KMS-11 (cell line): ENCODE measurements around the gene NCKAP1.

ENCODE experiments used
- H2AFZ ChIP-seq: fragments of 200-600 bp; sonication (generic); 2 replicates; pipeline ENCODE4 v1.6.1; 2016; ENCODE audit warnings: antibody characterized with exemption, mixed run types, low read depth
- H3K27ac ChIP-seq: fragments of 200-600 bp; sonication (generic); 2 replicates; pipeline ENCODE4 v1.6.1; 2016; ENCODE audit warnings: mild to moderate bottlenecking, mixed run types
- H3K27me3 ChIP-seq: fragments of 200-600 bp; sonication (generic); 2 replicates; pipeline ENCODE4 v1.6.1; 2017; ENCODE audit warnings: mild to moderate bottlenecking, low read depth, mixed run types, moderate library complexity; ENCODE audit not compliant: insufficient read depth
- H3K36me3 ChIP-seq: fragments of 200-600 bp; sonication (generic); 2 replicates; pipeline ENCODE4 v1.6.1; 2017; ENCODE audit warnings: mild to moderate bottlenecking, mixed run types; ENCODE audit not compliant: insufficient read depth
- H3K4me1 ChIP-seq: fragments of 200-600 bp; sonication (generic); 2 replicates; pipeline ENCODE4 v1.6.1; 2016; ENCODE audit warnings: mild to moderate bottlenecking, low read depth, mixed run types; ENCODE audit not compliant: poor library complexity, severe bottlenecking
- H3K4me2 ChIP-seq: fragments of 200-600 bp; sonication (generic); 2 replicates; pipeline ENCODE4 v1.7.0; 2016; ENCODE audit warnings: mild to moderate bottlenecking, mixed run types
- H3K4me3 ChIP-seq: fragments of 200-600 bp; sonication (generic); IDR thresholded peaks from 2 replicates; pipeline ENCODE4 v1.6.1; 2017; ENCODE audit warnings: low read depth, low read length, mixed read lengths; ENCODE audit not compliant: insufficient read depth
- H3K79me2 ChIP-seq: fragments of 200-600 bp; sonication (generic); 2 replicates; pipeline ENCODE4 v1.6.1; 2016; ENCODE audit warnings: low read depth, mixed run types; ENCODE audit not compliant: insufficient read depth
- H3K9ac ChIP-seq: fragments of 200-600 bp; sonication (generic); 2 replicates; pipeline ENCODE4 v1.6.1; 2016; ENCODE audit warnings: mild to moderate bottlenecking, mixed run types
- H4K20me1 ChIP-seq: fragments of 200-600 bp; sonication (generic); 2 replicates; pipeline ENCODE4 v1.6.1; 2016; ENCODE audit warnings: mild to moderate bottlenecking, mixed run types; ENCODE audit not compliant: insufficient read depth
- TF ChIP-seq, protein P1 (sequence below): fragments of 200-600 bp; sonication (generic); conservative IDR thresholded peaks from 2 replicates; pipeline ENCODE4 v1.6.1; 2017; ENCODE audit warnings: low read depth, mild to moderate bottlenecking, antibody characterized with exemption, low read length, moderate library complexity, mixed read lengths

NCKAP1 gene

DNA sequence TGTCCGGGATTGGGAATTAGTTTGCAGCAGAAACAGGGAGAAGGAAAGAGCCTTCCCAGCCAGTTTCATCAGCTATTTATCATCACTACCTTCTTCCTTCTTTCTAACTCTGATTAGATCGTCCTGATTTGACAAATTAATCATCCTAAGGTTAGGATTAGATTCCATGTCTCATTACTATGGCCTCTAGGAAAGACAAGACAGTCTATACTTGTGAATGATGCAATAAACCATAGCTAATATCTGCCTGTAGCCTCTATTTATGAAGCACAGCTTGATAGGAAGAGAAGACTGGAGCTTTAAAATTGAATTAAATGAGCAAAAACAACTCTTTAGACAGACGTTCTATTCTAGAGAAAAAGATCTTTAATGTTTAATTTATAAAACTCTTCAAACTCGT lies 146.6 kb downstream of the NCKAP1 start:
- TF ChIP-seq, protein P1, sequence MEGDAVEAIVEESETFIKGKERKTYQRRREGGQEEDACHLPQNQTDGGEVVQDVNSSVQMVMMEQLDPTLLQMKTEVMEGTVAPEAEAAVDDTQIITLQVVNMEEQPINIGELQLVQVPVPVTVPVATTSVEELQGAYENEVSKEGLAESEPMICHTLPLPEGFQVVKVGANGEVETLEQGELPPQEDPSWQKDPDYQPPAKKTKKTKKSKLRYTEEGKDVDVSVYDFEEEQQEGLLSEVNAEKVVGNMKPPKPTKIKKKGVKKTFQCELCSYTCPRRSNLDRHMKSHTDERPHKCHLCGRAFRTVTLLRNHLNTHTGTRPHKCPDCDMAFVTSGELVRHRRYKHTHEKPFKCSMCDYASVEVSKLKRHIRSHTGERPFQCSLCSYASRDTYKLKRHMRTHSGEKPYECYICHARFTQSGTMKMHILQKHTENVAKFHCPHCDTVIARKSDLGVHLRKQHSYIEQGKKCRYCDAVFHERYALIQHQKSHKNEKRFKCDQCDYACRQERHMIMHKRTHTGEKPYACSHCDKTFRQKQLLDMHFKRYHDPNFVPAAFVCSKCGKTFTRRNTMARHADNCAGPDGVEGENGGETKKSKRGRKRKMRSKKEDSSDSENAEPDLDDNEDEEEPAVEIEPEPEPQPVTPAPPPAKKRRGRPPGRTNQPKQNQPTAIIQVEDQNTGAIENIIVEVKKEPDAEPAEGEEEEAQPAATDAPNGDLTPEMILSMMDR, result no peak
- Histone ChIP-seq H3K9ac (no peak overlapping the region), H2AFZ (no peak overlapping the region), H3K27ac (no peak overlapping the region), H3K27me3 (no peaks in the 10 kb centered on the region), H4K20me1 (no peaks in the 10 kb centered on the region), H3K4me2 (no peak overlapping the region), H3K4me1 (no peaks in the 10 kb centered on the region), H3K79me2 (no peaks in the 10 kb centered on the region), H3K36me3 (no peaks in the 10 kb centered on the region), H3K4me3 (no peak overlapping the region)

GRCh38 chr2:182890773-182891378 lies 147.4 kb downstream of the NCKAP1 start:
- no peak overlapping the region for H3K27ac ChIP-seq
- no peak overlapping the region for H2AFZ ChIP-seq
- H3K4me1 ChIP-seq, result no peaks in the 10 kb centered on the region
- no peaks in the 10 kb centered on the region for H3K36me3 ChIP-seq
- no peak overlapping the region for H3K4me3 ChIP-seq
- H4K20me1 ChIP-seq, result no peaks in the 10 kb centered on the region
- no peak overlapping the region for H3K4me2 ChIP-seq
- TF ChIP-seq, protein P1, result no peak
- H3K27me3 ChIP-seq, result no peaks in the 10 kb centered on the region
- H3K79me2 ChIP-seq, result no peaks in the 10 kb centered on the region
- H3K9ac ChIP-seq, result no peak overlapping the region

DNA sequence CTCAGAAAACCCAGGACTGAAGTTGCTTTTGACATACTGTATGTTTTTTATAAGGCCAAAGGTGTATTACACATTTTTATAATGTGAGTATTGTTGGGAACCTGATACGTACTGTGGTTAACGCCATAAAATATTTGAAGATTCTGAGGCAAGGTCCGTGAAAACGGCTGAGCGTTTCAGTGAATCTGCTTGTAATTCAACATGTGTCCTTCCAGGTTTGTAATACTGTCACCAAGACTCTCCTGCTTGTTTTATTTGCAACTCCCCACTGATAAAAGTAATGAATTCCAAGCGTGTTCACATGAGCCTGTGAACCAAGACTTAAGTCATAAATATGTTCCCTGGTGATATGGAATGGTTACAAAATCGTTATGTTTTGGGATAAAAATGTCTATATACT lies 148.0 kb downstream of the NCKAP1 start:
- TF ChIP-seq, protein P1, result no peak
- Histone ChIP-seq H3K79me2 (no peaks in the 10 kb centered on the region), H4K20me1 (no peaks in the 10 kb centered on the region), H3K27me3 (no peaks in the 10 kb centered on the region), H2AFZ (no peak overlapping the region), H3K9ac (no peak overlapping the region), H3K4me2 (no peak overlapping the region), H3K4me1 (no peaks in the 10 kb centered on the region), H3K36me3 (no peaks in the 10 kb centered on the region), H3K4me3 (no peak overlapping the region), H3K27ac (no peak overlapping the region)

- H3K9ac ChIP-seq, result no peak overlapping the region
These were observed 150.4 kb downstream of the NCKAP1 start for GRCh38 chr2:182887753-182888415.

More at GRCh38 chr2:182887753-182888415, 150.4 kb downstream of the NCKAP1 start:
- Histone ChIP-seq H3K27ac (no peak overlapping the region), H4K20me1 (no peaks in the 10 kb centered on the region), H3K79me2 (no peaks in the 10 kb centered on the region), H3K27me3 (no peaks in the 10 kb centered on the region), H3K4me3 (no peak overlapping the region), H3K36me3 (no peaks in the 10 kb centered on the region), H2AFZ (no peak overlapping the region), H3K4me2 (no peak overlapping the region), H3K4me1 (no peaks in the 10 kb centered on the region)
- TF ChIP-seq, protein P1, result no peak
